Astrocyte (in vitro differentiated cells and primary cell): ENCODE data around the gene LPAR3. TPM values are rescaled to one million over a fixed set of nuclear protein-coding genes. Genes with fewer than 3 reads are reported as not detected.

ENCODE experiments used
- DNase-seq: peaks from one replicate; pipeline ENCODE4 v3.0.0-alpha.2; 2010; ENCODE audit warnings: low read depth
- FAIRE-seq: peaks from 2 replicates; lab custom pipeline; 2011; peaks lifted over from hg19 to GRCh38; lab: Jason Lieb, UNC
- H2AFZ ChIP-seq: 2 replicates; pipeline ENCODE4 v1.6.0; 2012; ENCODE audit warnings: low read depth, low read length, inconsistent platforms
- H3K27ac ChIP-seq: 2 replicates; pipeline ENCODE4 v1.5.1; 2011; ENCODE audit warnings: low read depth, low read length, inconsistent platforms
- H3K27me3 ChIP-seq: 2 replicates; pipeline ENCODE4 v1.6.0; 2011; ENCODE audit warnings: low read length, inconsistent platforms; ENCODE audit not compliant: insufficient read depth
- H3K36me3 ChIP-seq: 2 replicates; pipeline ENCODE4 v1.5.1; 2011; ENCODE audit warnings: low read length, inconsistent platforms; ENCODE audit not compliant: insufficient read depth
- H3K4me1 ChIP-seq: 2 replicates; pipeline ENCODE4 v1.5.1; 2011; ENCODE audit warnings: low read length, inconsistent platforms; ENCODE audit not compliant: insufficient read depth
- H3K4me2 ChIP-seq: 2 replicates; pipeline ENCODE4 v1.6.0; 2012; ENCODE audit warnings: low read length, inconsistent platforms
- H3K4me3 ChIP-seq: 2 replicates; pipeline ENCODE4 v1.5.1; 2011; ENCODE audit warnings: low read depth, mild to moderate bottlenecking, low read length, inconsistent platforms; ENCODE audit not compliant: insufficient read depth
- H3K79me2 ChIP-seq: 2 replicates; pipeline ENCODE4 v1.6.0; 2012; ENCODE audit warnings: mild to moderate bottlenecking, low read length, inconsistent platforms; ENCODE audit not compliant: insufficient read depth
- H3K9ac ChIP-seq: 2 replicates; pipeline ENCODE4 v1.6.0; 2012; ENCODE audit warnings: mild to moderate bottlenecking, low read length, inconsistent platforms
- H3K9me3 ChIP-seq: 2 replicates; pipeline ENCODE4 v1.5.1; 2012; ENCODE audit warnings: low read depth, mild to moderate bottlenecking, low read length, inconsistent platforms; ENCODE audit not compliant: insufficient read depth
- H4K20me1 ChIP-seq: 2 replicates; pipeline ENCODE4 v1.6.0; 2012; ENCODE audit warnings: low read length, inconsistent platforms; ENCODE audit not compliant: insufficient read depth
- H3K27ac Mint-ChIP-seq: one replicate; pipeline ENCODE4 v1.8.0; 2021; ENCODE audit warnings: mild to moderate bottlenecking, mixed read lengths; ENCODE audit not compliant: unreplicated experiment
- H3K27me3 Mint-ChIP-seq: one replicate; pipeline ENCODE4 v1.8.0; 2021; ENCODE audit warnings: low read depth, mixed read lengths; ENCODE audit not compliant: unreplicated experiment
- H3K36me3 Mint-ChIP-seq: one replicate; pipeline ENCODE4 v1.8.0; 2021; ENCODE audit warnings: low read depth, mixed read lengths; ENCODE audit not compliant: unreplicated experiment
- H3K4me1 Mint-ChIP-seq: one replicate; pipeline ENCODE4 v1.8.0; 2021; ENCODE audit warnings: low read depth, mixed read lengths; ENCODE audit not compliant: unreplicated experiment
- H3K4me3 Mint-ChIP-seq: one replicate; pipeline ENCODE4 v1.8.0; 2021; ENCODE audit warnings: mild to moderate bottlenecking, moderate library complexity, mixed read lengths; ENCODE audit not compliant: unreplicated experiment
- H3K9me3 Mint-ChIP-seq: one replicate; pipeline ENCODE4 v1.8.0; 2021; ENCODE audit warnings: mild to moderate bottlenecking, mixed read lengths; ENCODE audit not compliant: unreplicated experiment
- EZH2 ChIP-seq: IDR thresholded peaks from 2 replicates; pipeline ENCODE4 v1.6.1; 2012; ENCODE audit warnings: mild to moderate bottlenecking, low read length, inconsistent platforms; ENCODE audit not compliant: insufficient read depth
- total RNA-seq: library from RNA; stranded (reverse); gene quantifications from 2 replicates; pipeline ENCODE4 v1.2.1, GENCODE V29; 2021
- TF ChIP-seq, protein P1 (sequence below): IDR thresholded peaks from 2 replicates; pipeline ENCODE4 v1.5.1; 2011; ENCODE audit warnings: low read depth, mild to moderate bottlenecking, inconsistent platforms, low read length, moderate library complexity; ENCODE audit not compliant: insufficient read depth

LPAR3 gene
- total RNA-seq, 1 donor from 2014 or later: 0.70 TPM

DNA sequence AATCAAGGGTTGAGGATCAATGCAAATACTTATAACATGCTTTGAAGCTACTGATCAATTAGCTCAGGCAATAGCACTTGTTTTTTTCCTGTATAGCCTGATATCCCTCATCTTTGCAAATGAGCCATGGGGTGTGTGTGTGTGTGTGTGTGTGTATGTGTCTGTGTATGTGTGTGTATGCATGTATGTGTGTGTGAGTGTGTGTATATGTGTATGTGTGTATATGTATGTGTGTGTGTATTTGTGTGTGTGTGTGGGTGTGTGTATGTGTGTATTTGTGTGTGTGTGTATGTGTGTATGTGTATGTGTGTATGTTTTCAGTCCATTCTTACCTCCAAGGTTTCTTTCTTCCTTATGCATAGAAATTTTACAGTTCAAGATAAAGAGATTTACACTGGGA, 124.4 kb downstream of the LPAR3 start:
- Mint-ChIP-seq H3K4me1 (peaks cover 8% of the 10 kb centered on the region), H3K27ac (no peak overlapping the region), H3K36me3 (peaks cover 4% of the 10 kb centered on the region), H3K9me3 (no peaks in the 10 kb centered on the region), H3K27me3 (peaks cover 29% of the 10 kb centered on the region), H3K4me3 (no peak overlapping the region)
- H3K79me2 ChIP-seq: no peaks in the 10 kb centered on the region
- no peak overlapping the region for H2AFZ ChIP-seq
- no peak overlapping the region for H3K9ac ChIP-seq
- peaks cover 5% of the 10 kb centered on the region for H3K9me3 ChIP-seq
- no peak overlapping the region for H3K27ac ChIP-seq
- no peaks in the 10 kb centered on the region for H3K4me1 ChIP-seq
- DNase-seq (no peak), FAIRE-seq (no peak)
- no peak overlapping the region for H3K4me3 ChIP-seq
- H3K4me2 ChIP-seq: no peak overlapping the region
- TF ChIP-seq, protein P1, sequence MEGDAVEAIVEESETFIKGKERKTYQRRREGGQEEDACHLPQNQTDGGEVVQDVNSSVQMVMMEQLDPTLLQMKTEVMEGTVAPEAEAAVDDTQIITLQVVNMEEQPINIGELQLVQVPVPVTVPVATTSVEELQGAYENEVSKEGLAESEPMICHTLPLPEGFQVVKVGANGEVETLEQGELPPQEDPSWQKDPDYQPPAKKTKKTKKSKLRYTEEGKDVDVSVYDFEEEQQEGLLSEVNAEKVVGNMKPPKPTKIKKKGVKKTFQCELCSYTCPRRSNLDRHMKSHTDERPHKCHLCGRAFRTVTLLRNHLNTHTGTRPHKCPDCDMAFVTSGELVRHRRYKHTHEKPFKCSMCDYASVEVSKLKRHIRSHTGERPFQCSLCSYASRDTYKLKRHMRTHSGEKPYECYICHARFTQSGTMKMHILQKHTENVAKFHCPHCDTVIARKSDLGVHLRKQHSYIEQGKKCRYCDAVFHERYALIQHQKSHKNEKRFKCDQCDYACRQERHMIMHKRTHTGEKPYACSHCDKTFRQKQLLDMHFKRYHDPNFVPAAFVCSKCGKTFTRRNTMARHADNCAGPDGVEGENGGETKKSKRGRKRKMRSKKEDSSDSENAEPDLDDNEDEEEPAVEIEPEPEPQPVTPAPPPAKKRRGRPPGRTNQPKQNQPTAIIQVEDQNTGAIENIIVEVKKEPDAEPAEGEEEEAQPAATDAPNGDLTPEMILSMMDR: no peak
- TF ChIP-seq EZH2: no peak
- H4K20me1 ChIP-seq: no peaks in the 10 kb centered on the region
- peaks cover 24% of the 10 kb centered on the region for H3K27me3 ChIP-seq
- no peaks in the 10 kb centered on the region for H3K36me3 ChIP-seq

GRCh38 chr1:84763912-84764680, 128.9 kb downstream of the LPAR3 start:
- Mint-ChIP-seq H3K27ac (no peak overlapping the region), H3K4me3 (no peak overlapping the region), H3K36me3 (peaks cover 4% of the 10 kb centered on the region), H3K9me3 (no peaks in the 10 kb centered on the region), H3K27me3 (peaks cover 28% of the 10 kb centered on the region), H3K4me1 (no peaks in the 10 kb centered on the region)
- TF ChIP-seq EZH2: no peak
- TF ChIP-seq, protein P1: no peak
- H3K9me3 ChIP-seq: peaks cover 5% of the 10 kb centered on the region
- FAIRE-seq (no peak), DNase-seq (no peak)
- H3K4me2 ChIP-seq: no peak overlapping the region
- no peak overlapping the region for H3K27ac ChIP-seq
- H3K4me3 ChIP-seq: no peak overlapping the region
- H3K79me2 ChIP-seq: no peaks in the 10 kb centered on the region
- H2AFZ ChIP-seq: no peak overlapping the region
- no peaks in the 10 kb centered on the region for H4K20me1 ChIP-seq
- no peak overlapping the region for H3K9ac ChIP-seq
- H3K27me3 ChIP-seq: peaks cover 20% of the 10 kb centered on the region
- H3K36me3 ChIP-seq: no peaks in the 10 kb centered on the region
- H3K4me1 ChIP-seq: peaks cover 4% of the 10 kb centered on the region

GRCh38 chr1:84762664-84763063, 130.3 kb downstream of the LPAR3 start:
- Histone ChIP-seq H3K36me3 (no peaks in the 10 kb centered on the region), H4K20me1 (no peaks in the 10 kb centered on the region), H2AFZ (no peak overlapping the region), H3K9ac (no peak overlapping the region), H3K27ac (no peak overlapping the region), H3K4me3 (no peak overlapping the region), H3K79me2 (no peaks in the 10 kb centered on the region), H3K27me3 (peaks cover 19% of the 10 kb centered on the region), H3K4me2 (no peak overlapping the region), H3K4me1 (peaks cover 14% of the 10 kb centered on the region), H3K9me3 (peaks cover 5% of the 10 kb centered on the region)
- Mint-ChIP-seq H3K9me3 (no peaks in the 10 kb centered on the region), H3K4me1 (peaks cover 10% of the 10 kb centered on the region), H3K27ac (no peak overlapping the region), H3K36me3 (peaks cover 4% of the 10 kb centered on the region), H3K27me3 (peaks cover 18% of the 10 kb centered on the region), H3K4me3 (no peak overlapping the region)
- TF ChIP-seq, protein P1: no peak
- TF ChIP-seq EZH2: no peak
- DNase-seq (no peak), FAIRE-seq (no peak)
